ENCODE data around the gene CYP2W1. TPM values are rescaled to one million over a fixed set of nuclear protein-coding genes. Genes with fewer than 3 reads are reported as not detected.

Gene CYP2W1
- total RNA-seq, 1 donor from 2014 or later: not detected

- Histone ChIP-seq H3K79me2 (ENCODE audit: insufficient read depth, low read length) (peaks cover 29% of the 10 kb centered on the region), H3K4me3 (ENCODE audit: insufficient read depth, low read depth, low read length) (no peak overlapping the region), H3K9me3 (ENCODE audit: insufficient read depth, low read depth, low read length) (no peaks in the 10 kb centered on the region), H3K27me3 (ENCODE audit: insufficient read depth, low read length) (no peaks in the 10 kb centered on the region), H4K20me1 (ENCODE audit: insufficient read depth, low read length) (peaks cover 54% of the 10 kb centered on the region), H3K4me2 (ENCODE audit: low read length) (no peak overlapping the region), H3K36me3 (ENCODE audit: insufficient read depth, low read length) (no peaks in the 10 kb centered on the region), H3K27ac (ENCODE audit: low read depth, low read length) (no peak overlapping the region), H2AFZ (ENCODE audit: low read depth, low read length) (no peak overlapping the region), H3K9ac (ENCODE audit: low read length) (no peak overlapping the region), H3K4me1 (ENCODE audit: insufficient read depth, low read length) (no peaks in the 10 kb centered on the region)
- H3K4me1 Mint-ChIP-seq (ENCODE audit: low read depth, unreplicated experiment): peaks cover 10% of the 10 kb centered on the region
- TF ChIP-seq CTCF (IDR thresholded peaks at IDR 0.05; ENCODE audit: insufficient read depth, low read depth, low read length) (no peak), EZH2 (IDR thresholded peaks at IDR 0.05; ENCODE audit: insufficient read depth, low read length) (no peak)
- peaks cover 4% of the 10 kb centered on the region for H3K36me3 Mint-ChIP-seq (ENCODE audit: low read depth, unreplicated experiment)
- FAIRE-seq (no peak), DNase-seq (ENCODE audit: low read depth) (no peak)
- H3K27ac Mint-ChIP-seq (ENCODE audit: unreplicated experiment): no peak overlapping the region
- no peaks in the 10 kb centered on the region for H3K27me3 Mint-ChIP-seq (ENCODE audit: low read depth, unreplicated experiment)
- no peak overlapping the region for H3K4me3 Mint-ChIP-seq (ENCODE audit: unreplicated experiment)
- no peaks in the 10 kb centered on the region for H3K9me3 Mint-ChIP-seq (ENCODE audit: unreplicated experiment)
These were observed 27.2 kb downstream of the CYP2W1 start for GRCh38 chr7:1010226-1010625.

DNA sequence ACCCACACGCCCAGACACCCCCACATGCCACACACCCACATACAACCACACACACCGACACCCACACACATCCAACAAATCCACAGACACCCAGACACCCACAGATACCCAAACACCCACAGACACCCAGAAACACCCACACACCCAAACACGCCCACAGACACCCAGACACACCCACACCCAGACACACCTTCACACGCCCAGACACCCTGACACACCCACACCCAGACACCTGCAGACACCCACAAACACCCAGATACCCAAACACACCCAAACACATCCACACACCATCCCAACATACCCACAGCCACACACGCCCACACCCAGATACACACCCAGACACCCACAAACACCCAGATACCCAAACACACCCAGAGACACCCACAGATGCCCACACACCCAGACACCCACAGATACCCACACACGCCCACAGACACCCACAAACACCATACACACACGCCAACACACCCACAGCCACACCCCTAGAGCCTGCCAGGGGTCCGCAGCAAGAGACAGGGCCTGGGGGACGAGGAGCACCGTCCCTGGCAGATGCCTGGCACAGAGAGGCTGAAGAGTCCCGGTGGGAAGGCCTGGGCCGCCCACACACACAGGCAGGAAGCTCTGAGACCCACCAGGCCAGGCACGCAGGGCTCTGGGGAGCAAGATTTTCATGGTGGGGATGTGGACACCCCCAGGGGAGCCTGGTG, 28.5 kb downstream of the CYP2W1 start:
- Mint-ChIP-seq H3K4me1 (ENCODE audit: low read depth, unreplicated experiment) (peaks cover 10% of the 10 kb centered on the region), H3K36me3 (ENCODE audit: low read depth, unreplicated experiment) (peaks cover 4% of the 10 kb centered on the region), H3K27me3 (ENCODE audit: low read depth, unreplicated experiment) (no peaks in the 10 kb centered on the region), H3K4me3 (ENCODE audit: unreplicated experiment) (no peak overlapping the region), H3K9me3 (ENCODE audit: unreplicated experiment) (no peaks in the 10 kb centered on the region), H3K27ac (ENCODE audit: unreplicated experiment) (no peak overlapping the region)
- no peaks in the 10 kb centered on the region for H3K36me3 ChIP-seq (ENCODE audit: insufficient read depth, low read length)
- no peak overlapping the region for H3K4me2 ChIP-seq (ENCODE audit: low read length)
- TF ChIP-seq EZH2 (IDR thresholded peaks at IDR 0.05; ENCODE audit: insufficient read depth, low read length): no peak
- H2AFZ ChIP-seq (ENCODE audit: low read depth, low read length): no peak overlapping the region
- H4K20me1 ChIP-seq (ENCODE audit: insufficient read depth, low read length): peaks cover 59% of the 10 kb centered on the region
- DNase-seq (ENCODE audit: low read depth) (no peak), FAIRE-seq (no peak)
- H3K79me2 ChIP-seq (ENCODE audit: insufficient read depth, low read length): peaks cover 35% of the 10 kb centered on the region
- no peaks in the 10 kb centered on the region for H3K27me3 ChIP-seq (ENCODE audit: insufficient read depth, low read length)
- no peak overlapping the region for H3K9ac ChIP-seq (ENCODE audit: low read length)
- H3K9me3 ChIP-seq (ENCODE audit: insufficient read depth, low read depth, low read length): no peaks in the 10 kb centered on the region
- H3K4me3 ChIP-seq (ENCODE audit: insufficient read depth, low read depth, low read length): no peak overlapping the region
- H3K4me1 ChIP-seq (ENCODE audit: insufficient read depth, low read length): no peaks in the 10 kb centered on the region
- no peak overlapping the region for H3K27ac ChIP-seq (ENCODE audit: low read depth, low read length)

DNA sequence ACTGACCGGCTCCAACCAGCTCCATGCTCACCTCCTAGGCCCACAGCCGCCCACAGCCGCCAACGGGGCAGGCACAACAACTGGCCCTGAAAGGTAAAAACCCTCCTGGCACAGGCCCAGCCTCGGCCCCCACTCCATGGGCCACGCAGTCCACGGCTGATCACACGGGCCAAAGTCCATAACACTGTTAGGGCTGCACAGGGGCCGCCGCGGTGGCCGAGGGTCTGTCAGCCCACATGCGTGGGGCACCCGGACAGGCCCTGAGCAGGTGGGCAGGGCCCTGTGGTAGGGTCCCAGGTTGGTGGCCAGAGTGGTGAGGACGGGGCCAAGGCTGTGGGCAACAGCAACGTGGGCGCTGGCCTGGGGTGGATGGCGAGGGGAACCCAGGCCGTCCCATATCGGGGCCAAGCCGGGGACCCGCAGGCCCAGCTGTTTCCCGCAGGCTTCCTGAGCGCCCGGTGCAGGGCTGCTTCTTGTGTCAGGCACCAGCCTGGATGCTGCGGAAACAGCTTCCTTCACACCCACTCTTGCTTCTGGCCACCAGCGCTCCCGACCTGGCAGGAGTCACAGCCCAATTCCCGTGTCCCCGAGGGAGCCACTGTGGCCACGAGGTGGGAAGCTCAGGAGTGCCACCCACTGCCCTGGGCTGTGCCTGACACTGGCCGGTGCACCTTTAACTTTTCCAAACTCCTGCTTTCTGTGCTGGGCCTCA, 29.2 kb downstream of the CYP2W1 start:
- Mint-ChIP-seq H3K27me3 (ENCODE audit: low read depth, unreplicated experiment) (no peaks in the 10 kb centered on the region), H3K36me3 (ENCODE audit: low read depth, unreplicated experiment) (peaks cover 4% of the 10 kb centered on the region), H3K4me1 (ENCODE audit: low read depth, unreplicated experiment) (peaks cover 10% of the 10 kb centered on the region), H3K27ac (ENCODE audit: unreplicated experiment) (no peak overlapping the region), H3K4me3 (ENCODE audit: unreplicated experiment) (no peak overlapping the region), H3K9me3 (ENCODE audit: unreplicated experiment) (no peaks in the 10 kb centered on the region)
- no peak overlapping the region for H2AFZ ChIP-seq (ENCODE audit: low read depth, low read length)
- no peak for DNase-seq (ENCODE audit: low read depth)
- H4K20me1 ChIP-seq (ENCODE audit: insufficient read depth, low read length): peaks cover 61% of the 10 kb centered on the region
- H3K27ac ChIP-seq (ENCODE audit: low read depth, low read length): no peak overlapping the region
- no peak overlapping the region for H3K4me2 ChIP-seq (ENCODE audit: low read length)
- H3K27me3 ChIP-seq (ENCODE audit: insufficient read depth, low read length): no peaks in the 10 kb centered on the region
- H3K79me2 ChIP-seq (ENCODE audit: insufficient read depth, low read length): peaks cover 35% of the 10 kb centered on the region
- no peaks in the 10 kb centered on the region for H3K4me1 ChIP-seq (ENCODE audit: insufficient read depth, low read length)
- no peak for FAIRE-seq
- no peaks in the 10 kb centered on the region for H3K9me3 ChIP-seq (ENCODE audit: insufficient read depth, low read depth, low read length)
- H3K36me3 ChIP-seq (ENCODE audit: insufficient read depth, low read length): no peaks in the 10 kb centered on the region
- H3K9ac ChIP-seq (ENCODE audit: low read length): no peak overlapping the region
- TF ChIP-seq EZH2 (IDR thresholded peaks at IDR 0.05; ENCODE audit: insufficient read depth, low read length) (no peak), CTCF (IDR thresholded peaks at IDR 0.05; ENCODE audit: insufficient read depth, low read depth, low read length) (no peak)
- no peak overlapping the region for H3K4me3 ChIP-seq (ENCODE audit: insufficient read depth, low read depth, low read length)
